DMS114 treated with DMSO at 0.1 percent for 48 hours (cell line): ENCODE data around the gene RPP14.
A peak's percentile ranks its signal among the peaks of the same experiment; 100 is the strongest.
"Not testable (repeated sequence)": the region's sequence is repeated elsewhere in the genome, so short reads cannot be mapped to it uniquely, and the experiment has no call there.

Source experiments
- DNase-seq: peaks from one replicate; lab custom pipeline; 2025; ENCODE audit not compliant: unreplicated experiment; lab: John Stamatoyannopoulos, UW

The RPP14 gene

GRCh38 chr3:58290446-58290845 lies 15.6 kb upstream of the RPP14 start:
- not testable (repeated sequence) for DNase-seq

DNA sequence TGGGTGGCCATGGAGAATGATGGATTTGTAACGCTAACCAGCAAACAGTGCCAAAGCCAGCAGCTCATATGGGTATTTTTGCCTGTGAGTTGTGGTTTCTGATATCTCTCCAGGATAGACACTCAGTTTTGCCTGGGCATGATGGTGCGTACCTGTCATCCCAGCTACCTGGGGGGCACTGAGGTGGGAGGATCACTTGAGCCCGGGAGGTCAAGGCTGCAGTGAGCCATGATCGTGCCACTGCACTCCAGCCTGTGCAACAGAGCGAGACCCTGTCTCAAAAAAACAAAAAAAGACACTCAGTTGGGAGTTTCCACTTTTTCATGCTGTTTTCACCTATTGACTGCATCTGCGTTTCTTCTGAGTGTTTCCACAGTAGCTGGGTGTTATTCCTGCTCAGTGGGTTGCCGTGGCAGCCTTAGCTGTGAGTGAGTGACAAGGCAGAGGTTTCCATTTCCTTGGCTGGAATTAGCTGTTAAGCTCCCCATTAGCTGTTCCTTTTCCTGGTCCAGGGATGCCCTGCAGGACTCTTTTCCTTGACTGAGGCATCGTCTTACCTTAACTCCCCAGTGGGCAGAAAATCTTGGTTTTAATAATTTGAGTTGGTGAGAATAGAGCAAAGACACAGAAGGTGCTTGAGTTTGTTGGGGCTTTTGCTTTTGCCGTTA lies 14.2 kb upstream of the RPP14 start:
- DNase-seq, result no peak

GRCh38 chr3:58292866-58293265 lies 13.2 kb upstream of the RPP14 start:
- no peak for DNase-seq

DNA sequence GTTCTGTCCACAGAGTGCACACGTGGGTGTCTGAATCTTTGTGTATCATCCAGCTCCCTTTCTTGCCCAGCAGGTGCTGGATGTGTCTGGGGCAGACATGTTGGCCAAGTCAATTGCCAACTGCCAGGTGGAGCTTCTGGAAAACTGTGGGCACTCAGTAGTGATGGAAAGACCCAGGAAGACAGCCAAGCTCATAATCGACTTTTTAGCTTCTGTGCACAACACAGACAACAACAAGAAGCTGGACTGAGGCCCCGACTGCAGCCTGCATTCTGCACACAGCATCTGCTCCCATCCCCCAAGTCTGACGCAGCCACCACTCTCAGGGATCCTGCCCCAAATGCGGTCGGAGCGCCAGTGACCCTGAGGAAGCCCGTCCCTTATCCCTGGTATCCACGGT lies 12.5 kb upstream of the RPP14 start:
- no peak for DNase-seq

- no peak for DNase-seq
Observed at GRCh38 chr3:58296269-58296668, 9.8 kb upstream of the RPP14 start.

DNA sequence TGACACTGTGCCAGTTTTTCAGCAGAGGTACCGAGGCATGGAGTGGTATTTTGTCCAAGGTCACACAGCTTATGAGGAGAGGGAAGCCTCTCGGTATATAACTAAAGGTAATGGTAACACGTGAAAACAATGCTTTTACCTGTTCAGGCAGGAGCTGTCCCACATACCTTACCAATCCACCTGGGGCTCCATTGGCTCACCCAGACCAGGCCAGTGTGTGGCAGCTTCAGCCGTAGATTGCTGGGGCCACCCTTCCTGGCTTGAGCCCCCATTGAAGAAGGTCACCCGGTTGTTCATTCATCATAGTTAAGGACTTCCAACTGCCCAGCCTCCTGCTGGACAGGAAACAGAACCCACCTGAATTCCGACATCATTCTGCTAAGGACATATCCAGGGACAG lies 9.2 kb upstream of the RPP14 start:
- DNase-seq, result no peak

GRCh38 chr3:58298190-58298589 lies 7.9 kb upstream of the RPP14 start:
- no peak for DNase-seq

DNA sequence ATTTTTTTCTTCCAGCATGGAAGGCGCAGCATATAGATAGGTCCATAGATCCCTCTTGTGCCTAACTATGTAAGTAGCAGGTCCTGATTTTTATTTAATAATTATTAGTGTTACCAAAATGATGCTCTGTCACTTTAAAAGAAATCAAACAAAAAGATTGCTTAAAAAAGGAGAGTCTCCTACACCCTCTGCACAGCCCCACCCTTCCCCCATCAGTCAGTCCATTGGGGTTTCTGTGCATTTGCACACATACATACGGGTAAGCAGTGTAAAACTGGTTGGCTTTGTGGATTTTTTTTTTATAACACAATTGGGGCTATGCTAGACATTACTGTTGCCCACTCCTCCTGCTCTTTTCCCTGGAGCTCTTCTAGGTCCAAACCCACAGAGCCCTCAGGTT lies 7.0 kb upstream of the RPP14 start:
- no peak for DNase-seq

DNA sequence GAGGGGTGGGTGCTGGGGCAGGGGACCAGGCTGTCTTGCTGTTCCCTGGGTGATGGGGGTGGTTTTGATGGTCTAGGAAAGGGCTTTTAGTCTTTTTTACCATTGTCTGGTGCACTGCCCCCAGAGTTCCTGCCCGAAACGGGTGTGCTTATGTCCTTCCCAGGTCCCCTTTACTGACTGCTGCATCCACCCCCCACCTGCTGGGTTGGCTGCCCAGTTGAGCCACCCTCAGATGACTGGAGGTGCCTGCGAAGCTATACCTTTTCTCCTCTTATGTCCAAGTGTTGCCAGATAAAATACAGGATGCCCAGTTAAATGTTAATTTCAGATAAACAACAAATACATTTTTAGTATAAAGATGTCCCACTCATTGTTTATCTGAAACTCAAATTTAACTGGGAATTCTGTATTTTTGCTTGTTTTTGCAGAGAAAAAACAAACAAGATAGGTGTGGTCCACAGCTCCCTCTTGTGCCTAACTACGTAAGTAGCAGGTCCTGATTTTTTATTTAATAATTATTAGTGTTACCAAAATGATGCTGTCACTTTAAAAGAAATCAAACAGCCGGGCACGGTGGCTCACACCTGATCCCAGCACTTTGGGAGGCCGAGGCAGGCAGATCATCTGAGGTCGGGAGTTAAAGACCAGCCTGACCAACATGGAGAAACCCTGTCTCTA lies 6.1 kb upstream of the RPP14 start:
- DNase-seq, result peak; percentile 11

GRCh38 chr3:58307639-58308215 lies 1.7 kb downstream of the RPP14 start:
- peak; percentile 19 for DNase-seq

- no peak for DNase-seq
Observed at GRCh38 chr3:58308728-58309127, 2.7 kb downstream of the RPP14 start.

- no peak for DNase-seq
Observed at GRCh38 chr3:58317811-58318210, 11.8 kb downstream of the RPP14 start.

GRCh38 chr3:58321791-58322190 lies 15.7 kb downstream of the RPP14 start:
- no peak for DNase-seq

DNA sequence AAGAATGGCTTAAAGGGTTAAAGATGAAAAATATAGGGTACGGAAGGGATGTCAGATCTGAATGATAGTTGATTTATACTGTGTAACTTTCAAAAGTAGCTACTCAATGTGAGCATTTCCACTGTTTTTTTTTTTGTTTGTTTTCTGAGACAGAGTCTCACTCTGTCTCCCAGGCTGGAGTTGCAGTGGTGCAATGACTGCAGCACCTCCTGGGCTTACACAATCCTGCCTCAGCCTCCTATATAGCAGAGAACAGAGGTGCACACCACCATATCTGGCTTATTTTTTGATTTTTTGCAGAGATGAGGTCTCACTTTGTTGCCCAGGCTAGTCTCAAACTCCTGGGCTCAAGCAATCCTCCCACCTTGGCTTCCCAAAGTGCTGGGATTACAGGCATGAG lies 16.7 kb downstream of the RPP14 start:
- no peak for DNase-seq

- DNase-seq, result peak; percentile 79
Observed at GRCh38 chr3:58323529-58324390, 17.7 kb downstream of the RPP14 start.

DNA sequence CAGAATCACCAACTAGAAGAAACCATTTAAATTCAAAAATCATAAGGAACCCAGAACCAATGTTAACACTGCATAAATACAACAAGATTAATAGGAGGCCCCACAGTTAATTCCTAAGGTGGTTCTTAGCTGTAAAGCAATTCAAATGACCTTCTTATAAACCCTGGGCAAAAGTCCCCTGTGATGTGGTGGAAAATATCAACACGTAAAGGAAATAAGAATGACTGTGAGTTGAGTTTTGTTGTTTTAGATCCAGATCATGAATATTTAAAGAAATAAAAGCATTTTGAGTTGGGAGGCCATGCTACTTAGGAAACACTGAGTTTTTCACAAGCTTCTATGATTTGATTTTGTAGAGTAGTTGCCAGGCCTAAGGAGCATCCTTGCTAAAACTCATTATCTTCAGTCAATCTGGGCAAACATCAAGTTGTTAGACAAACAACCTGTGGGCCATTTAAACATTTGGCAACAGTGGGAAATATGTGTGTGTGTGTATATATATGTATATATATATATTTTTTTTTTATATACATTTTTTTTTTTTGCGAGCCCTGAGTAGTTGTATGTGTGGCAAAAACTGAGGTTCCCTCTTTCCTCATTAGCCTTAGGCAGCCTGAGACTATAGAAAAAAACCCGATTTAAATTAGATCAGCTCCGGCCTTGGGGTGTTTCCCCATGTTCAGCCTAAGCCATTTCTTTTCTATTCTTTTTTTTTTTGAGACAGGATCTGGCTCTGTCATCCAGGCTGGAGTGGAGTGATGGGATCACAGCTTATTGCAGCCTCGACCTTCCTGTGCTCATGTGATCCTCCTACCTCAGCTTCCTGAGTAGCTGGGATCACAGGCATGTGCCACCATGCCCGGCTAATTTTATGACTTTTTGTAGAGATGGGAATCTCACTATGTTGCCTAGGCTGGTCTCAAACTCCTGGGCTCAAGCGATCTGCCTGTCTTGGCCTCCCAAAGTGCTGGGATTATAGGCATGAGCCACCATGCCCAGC lies 18.6 kb downstream of the RPP14 start:
- DNase-seq, result no peak

DNA sequence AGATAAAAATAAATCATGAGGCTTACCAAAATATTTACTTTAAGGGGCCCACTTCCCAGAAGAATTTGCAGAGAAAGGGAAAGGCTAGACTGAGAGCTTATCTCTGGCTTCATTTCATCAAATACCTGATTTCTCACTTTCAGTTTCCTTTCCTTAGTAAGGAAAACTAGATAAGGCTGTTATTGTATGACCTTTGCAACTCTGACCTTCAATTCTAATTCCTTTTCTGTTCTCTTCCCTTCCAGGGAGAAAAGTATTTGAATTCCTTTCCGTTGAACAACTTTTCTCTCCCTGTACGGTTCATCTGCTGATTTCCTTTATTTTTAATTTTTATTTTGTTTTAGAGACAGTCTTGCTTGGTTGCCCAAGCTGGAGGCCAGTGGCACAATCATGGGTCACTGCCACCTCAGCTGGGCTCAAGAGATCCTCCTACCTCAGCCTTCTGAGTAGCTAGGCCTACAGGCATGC lies 19.5 kb downstream of the RPP14 start:
- DNase-seq, result no peak

DNA sequence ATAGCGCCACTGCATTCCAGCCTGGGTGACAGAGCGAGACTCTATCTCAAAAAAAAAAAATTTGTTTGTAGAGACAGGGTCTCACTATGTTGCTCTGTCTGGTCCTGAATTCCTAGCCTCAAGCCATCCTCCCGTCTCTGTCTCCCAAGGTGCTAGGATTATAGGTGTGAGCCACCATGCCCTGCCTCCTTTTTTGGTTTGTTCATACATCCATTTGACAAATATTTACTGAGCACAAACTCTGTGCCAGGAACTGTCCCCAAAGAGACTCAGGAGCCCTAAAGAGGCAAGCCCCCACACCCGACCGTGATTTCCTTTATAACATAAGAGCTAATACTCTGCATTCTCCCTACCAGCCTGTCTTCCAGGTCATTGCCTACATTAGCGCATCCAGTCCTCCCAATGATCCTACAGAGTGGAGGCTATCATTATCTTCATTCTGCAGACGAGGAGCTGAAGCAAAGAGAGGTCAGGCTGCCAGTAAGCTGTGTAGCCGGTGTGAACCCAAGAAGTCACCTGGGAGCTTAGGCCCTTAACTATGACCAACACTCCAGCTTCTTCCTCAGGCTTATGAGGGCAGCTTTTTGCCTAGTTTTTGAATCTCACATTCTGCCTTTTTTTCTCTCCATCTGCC lies 20.3 kb downstream of the RPP14 start:
- no peak for DNase-seq

- no peak for DNase-seq
Observed at GRCh38 chr3:58329150-58329921, 23.3 kb downstream of the RPP14 start.
